Medulla oblongata (tissue), 1 donor: ENCODE data around the gene CHRNA3.
A peak's percentile ranks its signal among the peaks of the same experiment; 100 is the strongest.

Source experiments
- DNase-seq: peaks from one replicate; pipeline ENCODE4 v3.0.0-alpha.2; 2015; ENCODE audit errors: extremely low spot score

The CHRNA3 gene

DNA sequence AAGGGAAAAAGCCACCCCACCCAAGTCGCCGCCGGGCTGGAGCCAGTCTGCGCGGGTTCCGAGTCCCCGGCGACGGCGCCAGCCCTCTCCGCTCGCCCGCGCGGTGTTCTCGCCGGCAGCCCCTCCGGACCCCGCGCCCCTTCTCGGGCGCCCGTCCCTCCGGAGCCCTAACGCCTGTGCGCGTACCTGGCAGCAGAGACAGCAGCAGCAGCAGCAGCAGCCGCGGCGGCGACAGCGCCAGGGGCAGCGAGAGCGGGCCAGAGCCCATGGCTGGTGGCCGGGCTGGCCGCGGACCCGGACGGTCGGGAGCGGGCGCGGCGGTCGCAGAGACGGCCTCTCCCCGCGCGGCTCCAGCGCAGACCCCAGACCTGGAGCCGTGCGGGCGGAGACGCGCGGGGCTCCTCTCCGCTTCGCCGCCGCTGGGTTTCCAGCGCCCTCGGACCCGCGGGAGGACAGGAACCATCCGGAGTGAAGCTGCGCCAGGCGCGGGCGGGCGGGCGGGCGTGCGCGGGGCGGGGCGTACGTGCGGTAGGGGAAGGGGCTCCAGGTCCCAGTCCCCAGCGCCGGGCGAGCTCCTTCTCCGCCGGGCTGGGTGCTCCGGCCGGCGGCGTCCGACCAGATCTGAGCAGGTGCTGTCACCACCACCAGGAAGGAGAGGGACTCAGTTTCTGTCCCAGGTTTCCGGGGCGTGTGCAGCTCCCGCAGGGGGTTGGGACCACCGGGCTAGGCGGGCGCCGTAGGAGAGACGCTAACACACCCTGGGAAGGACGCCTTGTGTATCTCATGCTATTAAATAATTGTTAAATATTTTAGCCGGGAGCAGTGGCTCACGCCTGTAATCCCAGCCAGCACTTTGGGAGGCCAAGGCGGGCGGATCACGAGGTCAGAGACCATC, at the start of gene CHRNA3:
TSS of gene CHRNA3 (minus strand) at position 470 of the 895 bp plus-strand sequence. CDS start at position 268, 202 bp downstream.
- DNase-seq, result no peak

DNA sequence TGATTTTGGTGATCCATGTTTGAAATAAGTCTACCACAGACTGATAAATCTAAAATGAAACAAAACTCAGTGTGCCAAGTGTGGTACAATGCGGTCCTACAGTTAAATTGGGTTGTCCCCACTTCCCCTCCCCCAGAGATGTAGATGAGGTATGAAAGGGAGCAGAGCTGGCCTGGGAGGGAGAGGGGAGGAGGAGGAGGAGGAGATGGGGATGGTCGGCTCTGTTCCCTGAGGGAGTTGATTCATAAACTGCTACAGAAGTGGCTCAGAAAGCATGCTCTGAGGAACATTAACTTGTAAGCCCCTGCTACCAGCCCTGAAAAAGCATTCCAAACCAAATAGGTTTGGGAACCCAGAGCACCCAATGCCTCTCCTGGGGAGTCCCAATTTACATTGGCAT, 48.2 kb upstream of the CHRNA3 start:
- DNase-seq, result no peak

DNA sequence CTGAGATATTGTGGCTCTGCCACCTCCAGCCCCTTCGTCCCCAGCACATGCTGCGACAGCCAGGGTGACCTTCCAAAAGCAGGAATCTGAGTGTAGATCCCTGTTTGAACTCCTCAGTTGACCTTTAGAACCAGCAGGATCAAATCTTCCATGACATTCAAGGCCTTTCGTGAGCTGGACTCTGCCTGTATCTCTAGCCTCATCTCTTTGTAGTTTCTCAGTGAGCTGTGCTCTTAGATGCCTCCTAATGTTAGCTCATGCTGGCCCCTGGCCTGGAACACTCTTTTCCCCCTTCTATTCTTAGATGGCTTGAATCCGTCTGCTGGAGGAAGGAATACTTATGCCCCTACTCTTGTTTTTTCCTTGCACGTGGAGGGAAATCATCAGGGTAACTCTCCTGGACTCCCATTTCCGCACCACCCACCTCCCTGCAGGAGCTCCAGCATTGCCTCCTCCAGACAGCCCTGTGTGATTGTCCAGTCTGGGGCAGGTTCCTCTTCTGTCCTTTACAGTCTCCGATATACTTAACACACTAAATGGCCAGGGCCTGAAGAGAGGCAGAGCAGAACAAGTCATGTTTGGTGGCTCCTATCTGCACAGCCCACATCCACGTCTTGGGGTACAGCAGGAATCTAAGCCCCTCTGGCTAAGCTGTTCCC, 46.9 kb upstream of the CHRNA3 start:
- no peak for DNase-seq

DNA sequence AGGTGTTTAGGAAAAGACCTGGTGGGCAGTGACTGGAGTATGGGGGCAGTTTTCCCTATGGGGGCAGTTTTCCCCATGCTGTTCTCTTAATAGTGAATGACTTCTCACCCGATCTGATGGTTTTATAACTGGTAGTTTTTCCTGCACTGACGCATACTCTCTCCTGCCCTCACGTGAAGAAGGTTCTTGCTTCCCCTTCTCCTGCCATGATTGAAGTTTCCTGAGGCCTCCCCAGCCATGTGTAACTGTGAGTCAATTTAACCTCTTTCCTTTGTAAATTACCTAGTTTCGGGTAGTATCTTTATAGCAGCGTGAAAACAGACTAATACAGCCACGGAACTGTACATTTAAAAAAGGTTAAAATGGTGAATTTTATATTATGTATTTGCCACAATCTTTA, 45.2 kb upstream of the CHRNA3 start:
- DNase-seq, result no peak

DNA sequence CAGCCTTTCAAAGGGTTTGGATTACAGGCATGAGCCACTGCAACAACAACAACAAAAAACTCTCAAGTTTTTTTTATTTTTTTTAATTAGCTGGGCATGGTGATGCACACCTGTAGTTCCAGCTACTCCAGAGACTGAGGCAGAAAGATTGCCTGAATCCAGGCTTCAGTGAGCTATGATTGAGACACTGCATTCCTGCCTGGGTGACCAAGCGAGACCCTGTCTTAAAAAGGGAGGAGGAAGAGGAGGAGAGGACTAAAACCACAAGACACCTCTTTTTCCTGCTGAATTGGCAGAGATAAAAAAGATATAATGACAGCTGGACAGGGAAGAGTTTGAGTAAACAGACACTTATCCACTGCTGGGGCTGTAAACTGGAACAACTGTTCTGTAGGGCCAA, 42.9 kb upstream of the CHRNA3 start:
- no peak for DNase-seq

DNA sequence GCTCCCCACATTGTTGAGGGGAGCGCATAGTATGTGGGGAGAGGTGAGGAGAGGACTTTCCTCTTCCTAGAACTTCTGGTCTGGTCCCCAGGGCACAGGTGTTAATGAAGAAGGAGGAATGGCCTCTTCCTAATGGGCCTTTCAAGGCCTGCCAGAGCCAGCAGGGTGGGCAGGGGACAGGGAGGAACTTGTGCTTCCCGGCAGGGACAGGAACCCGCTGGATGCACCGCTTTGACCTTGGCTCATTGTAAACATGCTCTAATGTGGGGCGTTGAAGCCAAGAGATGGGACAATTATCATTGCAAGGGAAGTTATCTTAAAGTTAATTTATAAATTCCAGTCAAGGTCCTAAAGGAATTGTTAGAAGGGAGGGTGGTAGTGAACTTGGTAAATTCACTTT, 41.2 kb upstream of the CHRNA3 start:
- no peak for DNase-seq

DNA sequence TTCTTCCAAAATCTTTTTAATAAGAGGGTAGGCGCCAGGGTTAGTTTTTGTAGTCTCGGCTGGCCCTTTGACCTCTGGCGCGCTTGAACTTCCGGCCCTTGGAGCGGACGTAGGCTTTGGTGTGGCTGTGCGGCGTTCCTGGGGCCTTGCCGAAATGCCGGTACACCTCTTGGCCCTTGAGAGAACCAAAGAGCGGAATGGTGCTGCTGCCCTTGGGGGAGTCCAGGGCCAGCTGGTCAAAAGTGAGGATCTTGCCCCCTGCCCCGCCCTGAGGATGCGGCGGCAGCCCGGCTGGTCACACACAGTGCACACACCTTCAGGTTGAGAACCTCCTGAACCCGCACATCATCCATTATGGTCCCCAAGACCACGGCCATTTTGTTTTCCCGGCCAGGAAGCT, 40.2 kb upstream of the CHRNA3 start:
- no peak for DNase-seq

DNA sequence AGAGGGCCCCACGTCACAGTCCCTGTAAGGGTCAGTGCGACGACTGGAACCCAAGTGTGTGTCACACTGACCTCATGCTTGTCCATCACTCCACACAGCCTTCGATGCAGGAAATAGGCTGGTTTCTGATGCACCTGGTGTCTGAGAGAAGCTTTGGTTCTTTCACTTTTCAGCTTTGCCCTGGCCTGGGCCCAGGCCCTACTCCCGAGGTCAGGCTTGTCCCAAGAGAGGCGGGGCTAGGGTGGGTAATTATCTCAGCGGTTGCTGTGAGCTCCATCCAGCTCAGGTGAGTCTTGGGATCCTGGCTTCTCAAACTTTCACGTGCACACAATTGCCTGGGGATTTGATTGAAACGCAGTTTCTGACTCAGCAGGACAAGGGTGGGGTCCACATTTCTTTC, 39.8 kb upstream of the CHRNA3 start:
- DNase-seq, result no peak

DNA sequence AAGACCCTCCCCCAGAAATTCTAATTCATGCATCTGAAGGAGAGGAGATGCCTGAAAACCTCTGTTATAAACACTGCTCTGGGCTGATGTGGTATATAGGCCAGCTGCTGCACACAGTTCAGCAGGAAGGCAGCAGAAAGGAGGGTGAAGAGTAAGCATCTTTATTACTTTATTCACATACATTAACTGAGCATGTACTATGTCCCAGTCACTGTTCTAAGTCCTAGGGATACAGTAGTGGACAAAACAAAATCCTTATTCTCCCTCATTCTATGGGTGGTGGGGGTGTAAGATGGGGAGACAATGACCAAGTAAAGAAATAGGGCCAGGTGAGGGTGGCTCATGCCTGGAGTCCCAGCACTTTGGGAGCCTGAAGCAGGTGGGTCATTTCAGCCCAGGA, 38.0 kb upstream of the CHRNA3 start:
- DNase-seq, result no peak

DNA sequence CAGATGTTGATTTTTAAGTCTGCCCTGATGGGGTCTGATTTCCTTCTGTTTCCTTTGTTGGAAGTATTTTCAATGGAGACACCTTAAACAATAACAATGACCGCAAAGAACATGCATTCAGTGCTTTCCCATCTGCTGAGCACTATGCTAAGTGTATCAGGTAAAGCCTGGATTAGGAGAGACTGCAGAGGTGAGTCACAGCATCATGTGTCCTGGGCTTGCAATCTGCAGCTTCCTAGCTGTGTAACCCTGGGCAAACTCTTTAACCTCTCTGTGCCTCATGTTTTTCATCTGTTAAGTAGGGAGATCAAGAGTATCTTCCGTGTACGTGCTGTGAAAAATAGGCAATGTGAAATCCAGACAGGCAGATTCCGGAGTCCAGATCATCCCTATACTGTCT, 33.5 kb upstream of the CHRNA3 start:
- no peak for DNase-seq

DNA sequence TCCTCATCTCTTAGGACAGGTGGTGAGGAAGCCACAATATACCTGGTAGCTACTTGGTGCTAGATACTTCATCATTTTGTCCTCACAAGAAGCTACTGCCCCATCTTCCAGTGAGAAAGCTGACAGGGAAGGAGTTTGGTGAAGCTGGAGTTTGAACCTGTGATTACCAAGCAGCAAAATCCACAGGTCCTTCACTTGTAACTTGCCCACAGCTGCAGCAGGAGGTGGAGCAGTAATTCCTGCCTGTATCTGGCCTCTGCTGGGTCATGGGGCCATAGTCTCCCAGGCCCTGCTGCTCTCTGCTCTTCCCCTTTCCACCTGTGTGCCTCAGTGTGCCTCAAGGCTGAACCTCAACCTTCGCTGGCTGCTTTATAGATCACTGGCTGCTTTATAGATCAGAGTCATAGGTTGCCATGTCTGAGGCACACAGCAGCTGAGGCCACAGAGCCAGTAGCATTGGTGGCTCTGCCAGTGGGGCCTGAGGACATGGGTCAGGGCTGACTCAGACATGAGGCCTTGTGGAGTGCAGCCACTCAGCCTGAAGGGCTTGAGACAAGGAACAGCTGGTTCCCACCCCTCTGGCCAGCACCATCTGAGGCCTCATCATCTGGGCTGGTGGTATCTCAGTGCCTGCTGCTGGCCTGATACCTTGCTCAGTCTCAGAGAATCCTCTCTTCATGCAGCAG, 31.3 kb upstream of the CHRNA3 start:
- no peak for DNase-seq

DNA sequence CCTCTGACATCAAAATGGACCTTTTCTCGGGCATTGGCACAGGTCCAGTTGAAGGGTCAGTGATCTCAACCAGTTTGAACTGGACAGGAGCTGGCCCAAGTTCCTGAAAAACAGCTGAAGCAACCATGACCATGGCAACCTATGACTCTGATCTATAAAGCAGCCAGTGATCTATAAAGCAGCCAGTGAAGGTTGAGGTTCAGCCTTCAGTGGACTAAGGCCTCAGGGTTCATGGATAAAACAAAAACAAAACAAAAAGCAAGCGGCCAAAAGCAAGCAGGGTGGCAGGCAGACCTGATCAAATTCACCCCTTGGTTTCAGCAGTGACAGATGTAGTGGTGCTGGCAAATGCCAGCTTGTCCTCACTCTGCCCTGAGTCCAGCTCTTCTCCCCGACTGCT, 30.2 kb upstream of the CHRNA3 start:
- DNase-seq, result no peak

DNA sequence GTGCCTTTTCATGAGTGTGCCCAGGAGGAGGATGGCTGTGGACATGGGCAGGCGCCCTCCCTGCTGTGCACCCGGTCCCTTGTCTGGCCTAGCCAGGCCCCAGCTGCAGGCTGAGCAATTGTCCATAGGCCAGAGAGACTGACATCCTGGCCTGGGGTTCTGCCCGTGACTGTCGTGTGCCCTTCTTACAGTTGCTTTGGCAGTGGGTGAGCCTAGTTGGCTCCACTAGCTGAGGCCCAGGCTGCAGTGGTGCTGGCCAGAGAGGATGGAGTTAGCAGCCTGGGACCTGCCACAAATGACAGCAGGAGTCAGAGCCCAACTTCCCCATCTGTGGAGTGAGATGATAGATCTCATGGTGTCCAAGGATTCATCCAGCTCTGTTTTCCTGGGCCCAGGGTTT, 29.2 kb upstream of the CHRNA3 start:
- no peak for DNase-seq

DNA sequence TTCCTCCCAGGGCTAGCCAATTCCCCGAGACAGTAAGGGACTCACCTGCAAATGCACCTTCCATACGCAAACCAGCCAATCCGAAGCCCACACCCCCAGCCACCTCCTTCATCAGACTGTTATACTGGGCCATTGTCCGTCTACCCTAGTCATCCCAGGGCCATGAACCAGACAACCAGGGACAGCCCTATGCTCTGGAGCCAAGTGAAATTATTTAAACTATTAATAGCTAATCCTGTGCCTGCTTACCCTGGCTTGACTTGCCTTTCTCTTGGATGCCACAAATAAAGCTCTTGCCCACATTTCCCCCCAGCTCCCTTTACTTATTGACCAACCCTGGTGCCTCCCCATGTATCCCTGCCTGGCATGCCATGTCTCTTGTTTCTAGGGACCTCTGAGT, 24.2 kb upstream of the CHRNA3 start:
- no peak for DNase-seq

DNA sequence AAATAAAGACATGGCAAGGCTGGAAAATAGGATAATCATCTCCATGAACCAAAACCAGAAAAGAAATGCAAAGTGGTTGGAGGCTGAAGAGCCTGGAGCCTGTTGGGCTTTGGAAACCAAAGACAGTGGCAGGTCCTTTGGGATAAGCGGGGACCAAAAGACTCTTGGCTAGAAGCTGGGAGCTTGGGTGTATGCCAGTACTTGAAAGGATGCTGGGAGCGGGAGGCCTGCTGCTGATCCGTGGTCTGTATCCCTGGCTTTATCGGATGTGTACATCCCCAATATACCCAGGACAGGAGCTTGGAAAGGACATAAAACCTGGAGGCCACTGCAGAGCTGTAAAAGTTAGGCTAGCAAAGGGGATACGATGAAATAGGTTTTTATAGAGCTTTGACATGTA, 21.5 kb upstream of the CHRNA3 start:
- DNase-seq, result peak; percentile 10

DNA sequence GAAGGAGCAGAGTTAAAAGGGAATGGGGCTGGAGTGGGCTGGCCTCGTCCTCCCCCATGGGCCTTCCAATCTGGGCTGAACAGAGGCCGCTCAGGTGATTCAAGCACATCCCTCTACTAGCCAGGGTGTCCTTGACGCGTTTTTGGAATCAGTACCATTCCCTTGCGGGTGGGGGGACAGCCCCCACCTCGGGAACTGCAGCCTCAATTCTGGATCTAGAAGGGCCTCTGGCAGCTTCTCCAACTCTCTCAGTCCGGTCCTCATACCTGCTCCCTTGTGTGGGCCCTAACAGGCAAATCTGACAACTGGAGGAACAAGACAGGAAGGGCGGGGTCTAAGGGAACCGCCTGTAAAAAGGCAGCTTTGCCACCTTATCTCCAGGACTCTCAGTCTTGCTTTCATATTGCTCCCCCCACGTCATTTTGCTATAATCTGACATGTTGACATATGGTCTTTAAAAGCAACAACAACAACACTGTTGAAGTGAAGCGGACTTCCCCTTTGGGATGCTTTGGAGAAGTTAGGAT, 21.0 kb upstream of the CHRNA3 start:
- no peak for DNase-seq

DNA sequence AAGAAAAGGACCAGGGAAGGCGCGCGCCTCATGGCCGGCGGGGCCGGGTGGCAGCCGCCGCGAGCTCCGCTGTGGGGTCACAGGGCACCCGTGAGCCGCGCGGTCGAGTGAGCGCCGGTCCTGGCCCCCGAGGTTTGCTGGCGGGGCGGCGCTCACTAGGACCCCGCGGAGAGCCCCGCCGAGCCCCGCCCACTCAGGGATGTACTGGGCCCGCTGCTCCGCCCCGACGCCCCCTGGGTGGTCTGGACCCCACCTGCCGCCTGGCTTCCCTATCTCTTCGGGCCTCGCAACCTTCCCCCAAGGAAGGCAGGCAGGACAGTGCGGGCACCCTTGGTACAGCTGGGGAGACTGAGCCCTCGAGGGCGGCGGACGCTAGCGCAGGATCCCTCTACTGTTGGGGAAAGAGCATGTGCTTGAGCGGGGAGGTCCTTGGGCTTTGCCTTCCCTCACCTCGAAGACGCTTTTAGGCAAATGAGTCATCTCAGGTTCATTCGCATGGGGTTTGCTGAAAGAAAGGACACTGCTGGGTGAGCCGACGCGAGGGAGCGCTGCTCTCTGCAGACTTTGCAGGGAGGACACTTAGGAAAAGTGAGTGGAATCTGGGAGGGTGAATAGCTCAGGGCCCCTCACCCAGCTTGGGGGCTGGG, 20.4 kb upstream of the CHRNA3 start, which contains the start of gene CHRNB4:
TSS of gene CHRNB4 (minus strand) at position 109 of the 647 bp plus-strand sequence. CDS start at position 32, 77 bp downstream.
- no peak for DNase-seq

DNA sequence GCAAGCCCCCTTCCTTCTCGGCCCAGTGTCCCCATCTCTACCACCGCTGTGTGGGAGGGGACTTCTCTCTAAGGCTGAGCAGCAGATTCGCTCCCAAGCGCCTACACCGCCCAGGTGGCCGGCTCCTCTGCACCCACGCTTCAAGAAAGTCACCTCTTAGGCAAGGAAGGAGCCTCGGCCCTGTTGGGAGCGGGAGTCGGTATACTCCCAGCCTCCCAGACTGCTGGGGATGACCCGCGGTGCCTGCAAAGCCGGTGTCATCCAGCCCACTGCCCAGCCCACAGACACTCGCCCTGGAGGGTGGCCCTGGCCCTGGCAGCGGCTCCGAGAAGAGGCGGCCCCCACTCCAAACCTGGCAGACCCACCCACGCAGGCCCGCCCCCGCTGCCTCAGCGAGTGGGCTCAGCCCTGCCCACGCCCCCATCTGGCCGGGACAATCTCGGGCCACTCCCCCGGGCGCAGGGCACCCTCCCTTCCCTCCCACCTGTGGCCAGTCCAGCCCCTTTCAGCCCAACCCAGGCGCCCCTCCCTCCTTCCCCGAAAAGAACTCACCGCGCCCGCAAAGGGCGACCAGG, 19.8 kb upstream of the CHRNA3 start:
- DNase-seq, result no peak

DNA sequence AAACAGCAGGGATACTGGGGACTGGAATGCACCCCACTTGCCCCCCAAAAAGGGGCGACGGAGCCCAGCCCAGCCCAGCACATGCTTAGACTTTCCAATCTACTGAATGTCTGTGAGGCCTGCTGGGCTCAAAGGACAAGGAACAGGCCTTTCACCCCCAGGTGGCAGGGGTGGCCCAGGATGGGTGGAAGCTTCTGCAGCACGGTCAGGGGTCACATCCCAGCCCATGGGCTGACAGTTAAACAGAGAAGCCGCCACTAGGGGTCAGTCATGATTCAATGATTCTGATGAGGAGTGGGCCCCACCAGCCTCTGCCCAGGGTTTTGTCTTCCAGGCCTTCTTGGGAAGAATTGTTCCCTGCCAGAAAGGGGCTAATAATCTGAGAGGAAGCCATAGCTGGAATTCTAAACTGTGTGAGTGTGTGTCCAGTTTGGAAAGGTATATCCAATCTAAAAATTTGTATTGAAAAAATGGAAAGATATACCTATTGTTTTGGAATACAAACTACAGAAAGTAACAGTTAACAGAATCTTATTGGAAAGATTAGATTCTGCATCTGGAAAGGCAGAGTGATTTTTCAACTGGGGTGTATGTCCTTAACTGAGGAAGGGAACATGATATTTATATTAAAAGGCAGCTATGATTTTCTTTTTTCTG, 18.0 kb upstream of the CHRNA3 start:
- DNase-seq, result peak; percentile 59

DNA sequence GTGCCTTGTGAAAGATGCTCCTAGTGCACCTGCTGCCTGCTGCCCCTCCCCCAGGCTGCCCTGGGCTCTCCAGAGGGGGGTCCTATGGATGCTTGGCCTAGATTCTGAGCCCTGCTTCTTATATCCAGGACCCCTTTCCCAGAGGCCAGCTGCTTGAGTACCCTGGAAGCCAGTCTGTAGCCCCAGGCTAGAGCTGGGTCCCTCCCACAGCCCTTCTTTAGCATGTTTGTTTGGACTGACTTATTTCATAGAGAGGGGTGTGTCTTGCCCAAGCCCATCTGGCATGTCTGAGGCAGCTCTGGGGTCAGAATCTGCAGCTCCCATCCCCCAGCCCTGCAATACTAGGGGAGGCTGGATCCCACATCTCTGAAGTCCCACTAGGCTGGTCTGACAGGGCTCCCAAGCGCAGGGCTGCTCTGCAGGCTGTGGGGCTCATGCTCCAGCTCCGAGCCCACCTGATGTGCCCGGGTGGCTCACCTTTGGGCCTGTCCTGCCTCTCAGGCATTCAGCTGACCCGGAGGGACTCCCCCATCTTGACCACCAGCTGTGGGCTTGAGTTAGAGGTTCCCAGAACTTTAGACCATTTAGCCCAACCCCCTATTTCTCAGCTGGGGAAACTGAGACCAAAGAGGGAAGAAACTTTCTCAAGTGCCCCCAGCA, 17.1 kb upstream of the CHRNA3 start:
- no peak for DNase-seq
